GM18867 (cell line): ENCODE measurements around the gene AP3S2.
"Not testable (repeated sequence)": the region's sequence is repeated elsewhere in the genome, so short reads cannot be mapped to it uniquely, and the experiment has no call there.

Experiments
- ATAC-seq: cut with Tn5 transposase; IDR thresholded peaks from one replicate; pipeline ENCODE4 v1.9.1; 2021; ENCODE audit warnings: mild to moderate bottlenecking, moderate library complexity; ENCODE audit not compliant: unreplicated experiment

The AP3S2 gene

GRCh38 chr15:89903858-89904130 lies 10.0 kb upstream of the AP3S2 start:
- no peak for ATAC-seq

- ATAC-seq, result no peak
Measured at GRCh38 chr15:89903015-89903857, 9.4 kb upstream of the AP3S2 start.

DNA sequence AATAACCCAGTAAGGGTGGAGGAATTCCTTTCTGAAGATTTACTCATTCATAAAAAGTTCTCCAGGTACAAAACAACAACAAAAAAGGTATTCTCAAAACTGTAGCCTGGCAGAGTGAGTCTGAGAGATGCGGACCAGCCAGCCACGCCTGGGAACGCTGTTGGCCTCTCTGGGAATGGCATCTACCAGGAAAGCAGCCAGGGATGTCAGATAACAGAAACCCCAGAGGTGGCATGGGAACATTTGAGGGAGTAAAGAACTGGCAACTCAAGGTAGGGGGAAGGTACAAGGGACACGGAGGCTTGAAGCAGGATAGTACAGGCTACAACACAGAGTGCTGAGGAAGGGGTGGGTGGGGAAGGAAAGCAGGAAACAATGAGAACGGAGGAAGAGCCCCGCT lies 7.1 kb upstream of the AP3S2 start:
- ATAC-seq, result no peak

DNA sequence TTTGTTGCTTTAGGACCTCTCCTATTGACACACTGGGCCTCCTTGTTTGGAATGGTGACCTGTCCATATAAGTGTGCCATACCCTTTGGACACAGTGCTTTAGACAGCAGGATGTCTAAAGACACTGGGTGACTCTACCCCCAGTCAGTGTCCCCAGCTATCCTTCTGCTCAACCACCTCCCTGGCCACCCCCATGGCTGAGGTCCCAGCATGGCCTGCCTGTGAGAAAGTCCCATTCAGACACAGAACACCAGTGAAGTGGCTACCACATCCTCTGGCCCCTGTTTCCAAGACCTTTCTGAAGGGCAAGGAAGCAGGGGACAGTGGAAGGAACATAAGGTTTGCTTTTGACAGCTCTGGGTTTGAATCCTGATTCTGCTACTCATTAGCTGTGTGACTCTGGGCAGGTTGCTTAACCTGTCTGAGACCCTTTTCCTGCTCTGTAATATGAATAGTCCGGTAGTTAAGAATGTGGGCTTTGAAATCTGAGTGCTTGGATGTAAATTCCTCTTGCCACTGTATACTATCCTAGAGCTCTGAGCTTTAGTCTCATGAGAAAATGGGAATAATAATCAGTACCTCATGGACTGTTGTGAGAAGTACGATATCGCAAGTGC lies 6.3 kb upstream of the AP3S2 start:
- ATAC-seq, result no peak

DNA sequence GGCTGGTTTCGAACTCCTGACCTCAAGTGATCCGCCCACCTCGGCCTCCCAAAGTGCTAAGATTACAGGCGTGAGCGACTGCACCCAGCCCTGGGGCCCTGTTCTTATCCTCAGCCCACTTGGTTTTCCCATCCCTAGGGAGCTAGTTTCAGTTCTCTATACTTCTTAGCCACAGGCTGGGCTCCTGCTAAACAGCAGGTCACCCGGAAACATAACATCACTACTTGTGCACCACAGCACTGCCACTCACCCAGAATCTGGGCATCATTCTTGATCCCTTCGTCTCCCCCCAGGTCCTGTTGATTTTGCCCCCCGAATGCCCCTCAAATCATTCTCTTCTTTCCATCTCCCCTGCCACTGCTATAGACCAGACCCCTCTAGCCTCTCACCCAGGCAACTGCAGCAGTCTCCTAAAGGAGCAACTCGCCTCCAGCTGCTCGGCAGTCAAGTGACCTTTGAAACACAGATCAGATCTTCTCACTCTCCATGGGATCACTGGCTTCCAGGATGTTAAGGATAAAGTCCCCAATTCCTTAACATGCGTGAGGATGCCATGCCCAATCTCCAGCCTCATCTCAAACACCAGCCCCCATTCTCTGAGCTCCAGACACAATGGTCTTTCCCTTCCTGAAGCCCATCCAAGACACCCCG lies 5.6 kb upstream of the AP3S2 start:
- no peak for ATAC-seq

- ATAC-seq, result peak; percentile 42
Measured at GRCh38 chr15:89898614-89899294, 5.0 kb upstream of the AP3S2 start.

- no peak for ATAC-seq
Measured at GRCh38 chr15:89898146-89898545, 4.4 kb upstream of the AP3S2 start.

- no peak for ATAC-seq
Measured at GRCh38 chr15:89893027-89893426, 767 bp downstream of the AP3S2 start.

- ATAC-seq, result no peak
Measured at GRCh38 chr15:89888214-89888804, 5.5 kb downstream of the AP3S2 start.

GRCh38 chr15:89885611-89886010 lies 8.2 kb downstream of the AP3S2 start:
- ATAC-seq, result no peak

GRCh38 chr15:89885179-89885578 lies 8.6 kb downstream of the AP3S2 start:
- ATAC-seq, result not testable (repeated sequence)

DNA sequence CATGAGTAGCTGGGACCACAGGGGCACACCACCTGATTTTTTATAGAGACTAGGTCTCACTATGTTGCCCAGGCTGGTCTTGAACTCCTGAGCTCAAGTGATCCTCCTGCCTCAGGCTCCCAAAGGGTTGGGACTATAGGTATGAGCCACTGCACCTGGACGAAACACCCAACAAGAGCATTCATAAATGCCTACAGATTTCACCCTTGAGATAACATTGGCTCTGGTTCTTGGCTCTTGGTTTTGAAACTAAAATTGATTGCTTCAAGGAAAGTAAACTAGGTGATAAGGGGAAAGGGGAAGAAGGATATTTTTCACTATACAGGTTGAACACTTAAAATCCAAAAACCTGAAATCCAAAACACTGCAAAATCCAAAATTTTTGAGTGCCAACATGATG lies 10.3 kb downstream of the AP3S2 start:
- ATAC-seq, result no peak

- ATAC-seq, result no peak
Measured at GRCh38 chr15:89880727-89881126, 13.1 kb downstream of the AP3S2 start.

- no peak for ATAC-seq
Measured at GRCh38 chr15:89878323-89878722, 15.5 kb downstream of the AP3S2 start.

DNA sequence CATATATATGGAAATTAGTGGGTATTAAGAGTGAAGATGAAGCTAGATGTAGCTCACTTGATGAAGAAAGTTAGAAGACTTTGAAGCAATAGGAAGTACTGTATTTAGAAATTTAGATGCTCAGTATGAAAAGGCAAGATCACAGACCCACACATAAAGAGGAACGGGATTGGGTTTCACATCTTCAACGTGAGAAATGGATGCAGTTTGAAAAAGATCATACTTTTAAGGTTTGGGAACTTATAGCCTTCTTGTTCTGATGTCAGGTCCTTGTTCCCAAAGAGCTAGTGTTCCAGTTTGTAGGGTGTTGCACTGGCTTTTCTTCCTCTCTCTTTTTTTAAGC lies 16.7 kb downstream of the AP3S2 start:
- no peak for ATAC-seq

DNA sequence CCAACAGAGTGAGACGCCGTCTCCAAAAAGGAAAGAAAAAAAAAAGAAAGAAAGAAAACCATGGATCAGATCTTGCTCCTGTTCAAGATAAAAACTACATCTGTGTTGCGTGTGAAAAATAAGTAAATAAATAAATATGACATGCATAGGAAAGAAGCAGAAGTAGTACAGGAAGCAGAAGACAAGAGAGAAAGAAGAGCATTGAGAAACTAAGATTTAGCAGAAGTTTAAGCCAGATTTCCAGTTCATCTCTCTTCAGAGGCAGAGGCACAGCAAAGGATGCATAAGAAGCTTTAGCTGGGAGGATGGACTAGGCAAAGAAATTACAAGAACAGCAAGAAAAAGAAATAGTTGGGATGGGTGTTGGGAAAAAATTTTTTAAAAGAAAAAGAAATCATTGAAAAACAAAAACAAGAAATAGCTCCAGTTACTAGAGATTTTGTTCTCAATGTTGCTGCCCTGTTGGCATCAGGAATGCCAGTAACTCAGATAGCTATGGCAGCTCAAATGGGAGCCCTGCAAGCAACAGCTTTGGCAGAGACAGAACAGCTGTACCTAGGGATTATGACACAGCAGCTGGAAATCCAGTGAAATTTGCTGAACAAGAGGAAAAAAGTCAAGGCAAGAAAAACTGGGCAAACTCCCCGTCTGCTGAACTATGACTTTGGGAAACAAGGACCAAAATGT lies 17.3 kb downstream of the AP3S2 start:
- no peak for ATAC-seq

GRCh38 chr15:89875741-89876140 lies 18.1 kb downstream of the AP3S2 start:
- no peak for ATAC-seq

- peak; percentile 89 for ATAC-seq
Measured at GRCh38 chr15:89874926-89875564, 18.7 kb downstream of the AP3S2 start.

DNA sequence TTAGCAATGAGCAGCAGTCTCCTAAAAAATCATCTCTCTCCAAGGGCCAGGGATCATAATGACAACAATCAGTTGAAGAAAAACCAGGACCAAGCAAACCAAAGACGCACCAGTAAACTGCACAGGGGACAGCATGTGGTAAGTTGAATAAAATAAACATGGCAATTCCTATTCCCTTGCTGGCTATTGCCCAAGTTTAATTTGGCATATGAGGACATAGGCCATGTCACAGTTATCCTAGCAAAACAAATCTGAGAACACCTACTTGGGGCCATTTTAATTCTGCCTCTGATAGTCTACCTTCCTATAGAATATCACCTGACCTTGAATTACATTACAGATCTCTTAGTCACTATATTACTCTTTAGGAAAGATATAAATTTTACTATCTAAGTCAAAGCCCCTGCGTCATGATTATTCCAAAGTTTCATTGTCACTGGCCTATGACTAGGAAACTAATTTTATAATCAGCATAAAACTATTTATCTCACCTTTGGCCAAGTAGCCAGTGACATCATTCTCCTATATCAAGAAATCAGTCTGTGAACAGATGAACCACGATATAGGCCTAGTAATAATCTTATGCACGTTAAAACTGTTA lies 23.0 kb downstream of the AP3S2 start:
- ATAC-seq, result no peak

- ATAC-seq, result no peak
Measured at GRCh38 chr15:89870006-89870405, 23.8 kb downstream of the AP3S2 start.
